Neuronal stem cell (in vitro differentiated cells): ENCODE measurements around the gene IL12RB1.

ENCODE experiments used
- DNase-seq: peaks from one replicate; pipeline ENCODE4 v3.0.0-alpha.2; 2013; ENCODE audit warnings: low spot score
- H2AFZ ChIP-seq: one replicate; pipeline ENCODE4 v1.6.1; 2013; ENCODE audit warnings: mild to moderate bottlenecking, low read length, inconsistent platforms
- H2AK5ac ChIP-seq: 2 replicates; pipeline ENCODE4 v1.6.1; 2013; ENCODE audit warnings: low read depth, mild to moderate bottlenecking, inconsistent platforms, low read length, moderate library complexity, mixed read lengths
- H2BK120ac ChIP-seq: 2 replicates; pipeline ENCODE4 v1.6.1; 2013; ENCODE audit warnings: low read depth, mild to moderate bottlenecking, inconsistent platforms, low read length, moderate library complexity, mixed read lengths
- H2BK12ac ChIP-seq: one replicate; pipeline ENCODE4 v1.6.1; 2013; ENCODE audit warnings: low read length, inconsistent platforms
- H2BK15ac ChIP-seq: 2 replicates; pipeline ENCODE4 v1.6.1; 2013; ENCODE audit warnings: mild to moderate bottlenecking, low read length, inconsistent platforms, mixed read lengths
- H2BK5ac ChIP-seq: one replicate; pipeline ENCODE4 v1.6.1; 2013; ENCODE audit warnings: inconsistent platforms, mild to moderate bottlenecking, low read length, moderate library complexity
- H3K14ac ChIP-seq: one replicate; pipeline ENCODE4 v1.6.1; 2013; ENCODE audit warnings: low read length, inconsistent platforms
- H3K18ac ChIP-seq: 2 replicates; pipeline ENCODE4 v1.6.1; 2013; ENCODE audit warnings: low read length, inconsistent platforms
- H3K23ac ChIP-seq: 2 replicates; pipeline ENCODE4 v1.6.1; 2013; ENCODE audit warnings: low read depth, mild to moderate bottlenecking, mixed read lengths, low read length, inconsistent platforms; ENCODE audit not compliant: poor library complexity
- H3K27ac ChIP-seq: replicated peaks from 3 replicates; pipeline ENCODE4 v1.5.1; 2013; ENCODE audit warnings: low read length, inconsistent platforms
- H3K27me3 ChIP-seq, 3 experiments: 2 replicates each; pipeline ENCODE4 v1.6.1; 2013; ENCODE audit warnings: low read length in 3 of 3, mild to moderate bottlenecking in 2 of 3, inconsistent platforms in 1 of 3, low read depth in 1 of 3, mixed read lengths in 1 of 3, moderate library complexity in 1 of 3; ENCODE audit not compliant: control insufficient read depth in 3 of 3, insufficient read depth in 3 of 3
- H3K36me3 ChIP-seq, 2 donors: replicated peaks in 1 of 2; 2 replicates each; pipeline ENCODE4 v1.6.1; 2013; ENCODE audit warnings: low read length in 2 of 2; ENCODE audit not compliant: control insufficient read depth in 2 of 2, insufficient read depth in 2 of 2
- H3K4ac ChIP-seq: 2 replicates; pipeline ENCODE4 v1.6.1; 2013; ENCODE audit warnings: inconsistent platforms, mild to moderate bottlenecking, low read length, moderate library complexity
- H3K4me1 ChIP-seq, 2 donors: 1 replicate in 1 of 2; 2 replicates in 1 of 2; pipeline ENCODE4 v1.6.1; 2013; ENCODE audit warnings: low read length in 2 of 2, low read depth in 1 of 2; ENCODE audit not compliant: control insufficient read depth in 2 of 2, insufficient read depth in 1 of 2
- H3K4me2 ChIP-seq: one replicate; pipeline ENCODE4 v1.6.1; 2013; ENCODE audit warnings: mild to moderate bottlenecking, low read length, inconsistent platforms; ENCODE audit not compliant: insufficient read depth, poor library complexity, severe bottlenecking
- H3K4me3 ChIP-seq, 2 donors: 2 replicates each; pipeline ENCODE4 v1.5.1; 2013; ENCODE audit warnings: low read length in 2 of 2, mild to moderate bottlenecking in 2 of 2, inconsistent platforms in 1 of 2, moderate library complexity in 1 of 2
- H3K79me1 ChIP-seq: one replicate; pipeline ENCODE4 v1.6.1; 2013; ENCODE audit warnings: low read depth, mild to moderate bottlenecking, inconsistent platforms, low read length, moderate library complexity
- H3K9ac ChIP-seq: one replicate; pipeline ENCODE4 v1.6.1; 2013; ENCODE audit warnings: mild to moderate bottlenecking, low read depth, low read length, inconsistent platforms; ENCODE audit not compliant: poor library complexity
- H3K9me3 ChIP-seq, 2 donors: replicated peaks in 1 of 2; 2 replicates each; pipeline versions ENCODE3 to v1.6.1; 2013; ENCODE audit warnings: low read length in 2 of 2, mild to moderate bottlenecking in 2 of 2, inconsistent platforms in 1 of 2, low read depth in 1 of 2, mixed read lengths in 1 of 2, moderate library complexity in 1 of 2; ENCODE audit not compliant: control insufficient read depth in 2 of 2, insufficient read depth in 1 of 2
- H4K8ac ChIP-seq: one replicate; pipeline ENCODE4 v1.6.1; 2013; ENCODE audit warnings: low read depth, mild to moderate bottlenecking, inconsistent platforms, low read length, moderate library complexity
- H4K91ac ChIP-seq: one replicate; pipeline ENCODE4 v1.6.1; 2013; ENCODE audit warnings: low read length, low read depth, mild to moderate bottlenecking, inconsistent platforms; ENCODE audit not compliant: poor library complexity
- WGBS, 2 donors: extraction: QIAGEN DNeasy Blood & Tissue Kit; methylation state at CpG; one replicate each; pipeline ENCODE4 v1.1.7; 2013; ENCODE audit warnings: missing lambda C conversion rate in 2 of 2, mixed read lengths in 1 of 2; ENCODE audit not compliant: insufficient read length in 2 of 2, insufficient replicate concordance in 1 of 2; ENCODE audit errors: extremely low coverage in 2 of 2; 5-methylcytosine and 5-hydroxymethylcytosine counted together

The IL12RB1 gene

GRCh38 chr19:18009412-18010066 lies 77.2 kb downstream of the IL12RB1 start:
- Histone ChIP-seq H3K9me3 (no peaks in the 10 kb centered on the region), H2AFZ (no peak overlapping the region), H3K14ac (no peak overlapping the region), H2BK120ac (no peak overlapping the region), H3K4me2 (no peak overlapping the region), H3K4me1 (peaks cover 21 to 24% of the 10 kb centered on the region in 2 donors), H3K4ac (no peak overlapping the region), H3K27me3 (peaks cover 0 to 6% (median 0%) of the 10 kb centered on the region in 3 experiments), H2BK12ac (peak overlapping the region; percentile 2), H3K4me3 (no peak overlapping the region), H3K18ac (peak overlapping the region; percentile 33), H3K27ac (no peak overlapping the region), H2AK5ac (no peak overlapping the region), H3K23ac (no peak overlapping the region), H2BK15ac (no peak overlapping the region), H2BK5ac (no peak overlapping the region), H3K36me3 (no peaks in the 10 kb centered on the region), H4K91ac (no peak overlapping the region), H3K9ac (no peak overlapping the region), H3K79me1 (no peaks in the 10 kb centered on the region), H4K8ac (no peak overlapping the region)
- WGBS, 2 donors = no CpG with 5 or more reads among the region's 37 CpGs
- no peak for DNase-seq
